Measurements from ENCODE around the gene PPP6R3.

DNA sequence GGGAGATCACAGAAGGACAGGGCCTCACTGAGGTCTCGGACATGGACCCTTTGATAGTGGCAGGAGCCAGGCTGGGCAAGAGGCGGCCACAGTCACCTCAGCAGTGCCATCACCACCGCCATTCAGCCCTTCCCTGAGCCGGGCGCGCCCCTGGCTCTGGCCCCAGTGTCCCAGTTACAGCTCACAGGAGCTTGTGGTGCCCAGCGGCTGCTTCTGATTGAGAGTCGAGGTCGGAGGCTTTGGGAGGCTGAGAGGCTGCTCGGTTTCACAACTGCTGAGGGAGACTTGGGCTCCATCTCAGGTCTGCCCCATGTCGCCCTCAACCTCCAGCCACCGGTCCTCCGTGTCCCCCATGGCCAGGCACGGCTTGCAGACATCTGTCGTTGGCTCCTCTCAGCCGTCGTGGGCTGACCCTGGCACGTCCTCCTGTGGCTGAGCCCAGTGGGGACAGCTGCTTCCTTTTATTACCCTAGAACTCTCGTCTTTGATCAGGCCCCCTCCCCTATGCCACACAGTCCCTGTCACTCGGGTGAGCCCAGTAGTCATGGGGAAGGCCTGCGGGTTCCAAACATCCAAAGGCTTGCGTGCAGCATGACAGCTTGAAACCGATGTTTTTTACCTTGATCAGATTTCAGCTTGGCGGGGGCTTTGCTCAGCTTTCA is 28.4 kb upstream of the PPP6R3 start:
- TF ChIP-seq, protein P1, sequence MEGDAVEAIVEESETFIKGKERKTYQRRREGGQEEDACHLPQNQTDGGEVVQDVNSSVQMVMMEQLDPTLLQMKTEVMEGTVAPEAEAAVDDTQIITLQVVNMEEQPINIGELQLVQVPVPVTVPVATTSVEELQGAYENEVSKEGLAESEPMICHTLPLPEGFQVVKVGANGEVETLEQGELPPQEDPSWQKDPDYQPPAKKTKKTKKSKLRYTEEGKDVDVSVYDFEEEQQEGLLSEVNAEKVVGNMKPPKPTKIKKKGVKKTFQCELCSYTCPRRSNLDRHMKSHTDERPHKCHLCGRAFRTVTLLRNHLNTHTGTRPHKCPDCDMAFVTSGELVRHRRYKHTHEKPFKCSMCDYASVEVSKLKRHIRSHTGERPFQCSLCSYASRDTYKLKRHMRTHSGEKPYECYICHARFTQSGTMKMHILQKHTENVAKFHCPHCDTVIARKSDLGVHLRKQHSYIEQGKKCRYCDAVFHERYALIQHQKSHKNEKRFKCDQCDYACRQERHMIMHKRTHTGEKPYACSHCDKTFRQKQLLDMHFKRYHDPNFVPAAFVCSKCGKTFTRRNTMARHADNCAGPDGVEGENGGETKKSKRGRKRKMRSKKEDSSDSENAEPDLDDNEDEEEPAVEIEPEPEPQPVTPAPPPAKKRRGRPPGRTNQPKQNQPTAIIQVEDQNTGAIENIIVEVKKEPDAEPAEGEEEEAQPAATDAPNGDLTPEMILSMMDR (IDR thresholded peaks at IDR 0.05): no peak
- TF ChIP-seq POLR2A (IDR thresholded peaks at IDR 0.05): no peak
- TF ChIP-seq EP300 (IDR thresholded peaks at IDR 0.05): no peak
- no peak for TF ChIP-seq POLR2AphosphoS5 (IDR thresholded peaks at IDR 0.05)

All from stomach (tissue), 4 donors.